AG09309 (cell line): Measurements from ENCODE around the gene CNTNAP2.

Source experiments
- DNase-seq: peaks from one replicate; pipeline ENCODE4 v3.0.0-alpha.2; 2010; ENCODE audit warnings: low read depth
- H3K4me3 ChIP-seq: 2 replicates; pipeline ENCODE4 v1.5.1; 2011; ENCODE audit warnings: mild to moderate bottlenecking, low read depth, low read length, moderate library complexity; ENCODE audit not compliant: control insufficient read depth
- CTCF ChIP-seq: IDR thresholded peaks from 2 replicates; pipeline ENCODE4 v1.5.1; 2011; ENCODE audit warnings: mild to moderate bottlenecking, low read depth, low read length, inconsistent platforms; ENCODE audit not compliant: insufficient read depth, control insufficient read depth; ENCODE audit errors: missing control alignments

Gene CNTNAP2

GRCh38 chr7:146709451-146710027, 592.9 kb downstream of the CNTNAP2 start:
- no peak for TF ChIP-seq CTCF
- no peak for DNase-seq
- H3K4me3 ChIP-seq, result no peak overlapping the region

DNA sequence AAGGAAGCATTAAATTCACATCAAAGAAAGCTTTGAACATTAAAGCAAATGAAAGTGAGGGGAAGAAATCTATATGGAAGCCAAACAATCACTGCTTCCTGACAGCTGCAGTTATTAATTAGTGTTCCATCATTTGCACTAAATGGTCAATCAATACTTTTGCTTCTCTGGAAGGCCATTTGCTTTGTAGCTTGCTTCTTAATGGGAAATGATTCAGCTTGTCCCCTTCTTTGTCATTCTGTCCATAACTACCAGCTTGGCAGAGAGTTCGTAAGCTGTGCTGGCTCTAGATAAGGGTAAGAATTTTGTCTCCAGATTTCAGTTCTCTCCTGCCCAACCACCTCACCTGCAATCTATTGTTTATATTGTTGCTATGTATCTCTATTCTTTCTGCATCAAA, 596.6 kb downstream of the CNTNAP2 start:
- no peak overlapping the region for H3K4me3 ChIP-seq
- no peak for TF ChIP-seq CTCF
- DNase-seq, result no peak

- H3K4me3 ChIP-seq, result no peak overlapping the region
- DNase-seq, result no peak
- no peak for TF ChIP-seq CTCF
These were observed 597.3 kb downstream of the CNTNAP2 start for GRCh38 chr7:146713934-146714333.

DNA sequence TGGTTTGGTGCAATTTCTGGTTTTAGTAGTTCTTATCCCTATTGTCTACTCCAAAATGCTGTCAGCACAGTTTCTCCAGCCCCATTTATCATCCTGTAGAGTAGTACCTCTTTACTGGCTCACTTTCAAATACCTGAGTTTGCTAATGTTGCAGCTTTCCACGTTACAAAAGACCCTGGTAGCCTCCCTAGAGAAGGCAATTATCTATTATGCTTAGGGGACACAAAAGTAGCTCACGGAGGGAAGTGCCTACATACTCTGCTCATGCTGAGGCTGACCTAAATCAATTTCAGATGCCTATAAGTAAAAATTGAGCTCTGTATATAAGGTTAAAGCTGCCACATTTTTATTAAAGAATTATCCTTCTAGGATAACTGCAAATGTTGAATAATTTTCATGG, 603.6 kb downstream of the CNTNAP2 start:
- no peak overlapping the region for H3K4me3 ChIP-seq
- no peak for DNase-seq
- no peak for TF ChIP-seq CTCF

- no peak for DNase-seq
- H3K4me3 ChIP-seq, result no peak overlapping the region
- no peak for TF ChIP-seq CTCF
These were observed 606.4 kb downstream of the CNTNAP2 start for GRCh38 chr7:146722986-146723385.

DNA sequence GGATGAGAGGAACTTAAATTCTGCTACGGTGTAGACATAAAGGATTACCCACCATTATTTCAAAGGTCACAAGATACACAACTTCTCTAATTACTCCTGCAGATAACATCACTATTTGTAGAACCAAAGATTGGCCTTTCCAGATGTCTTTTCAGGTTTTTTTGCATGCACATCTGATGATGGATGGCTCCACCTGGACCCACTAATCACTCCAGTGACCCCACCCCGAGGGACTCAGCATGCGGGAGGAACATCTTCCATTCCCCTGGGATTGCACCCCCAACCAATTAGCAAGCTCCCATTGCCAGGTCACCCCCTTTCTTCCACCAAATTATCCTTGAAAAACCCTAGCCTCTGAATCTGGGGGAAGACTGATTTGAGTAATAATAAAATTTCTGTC, 608.9 kb downstream of the CNTNAP2 start:
- no peak for DNase-seq
- H3K4me3 ChIP-seq, result no peak overlapping the region
- no peak for TF ChIP-seq CTCF

DNA sequence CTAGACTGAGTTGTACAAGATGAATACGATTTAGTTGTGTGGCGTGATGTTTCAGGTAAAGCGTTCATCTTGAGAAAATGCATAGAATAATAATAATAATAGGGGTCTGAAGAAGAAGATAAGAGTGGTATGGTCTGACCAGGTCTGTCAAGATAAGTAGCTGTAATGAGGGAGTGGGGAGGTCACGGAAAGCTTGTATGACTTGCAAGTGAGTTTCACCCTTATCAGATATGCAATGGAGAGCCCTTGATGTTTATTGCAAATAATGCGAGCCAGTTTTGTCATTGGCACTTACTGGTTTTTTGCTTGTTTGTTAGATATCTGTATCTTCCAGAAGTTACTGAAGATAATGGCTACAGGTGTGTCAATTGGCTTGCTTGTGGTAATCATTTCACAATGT, 611.5 kb downstream of the CNTNAP2 start:
- DNase-seq, result no peak
- no peak overlapping the region for H3K4me3 ChIP-seq
- no peak for TF ChIP-seq CTCF
